Measurements from ENCODE around the gene SIRT7. TPM values are rescaled to one million over a fixed set of nuclear protein-coding genes. Genes with fewer than 3 reads are reported as not detected.

Gene SIRT7
- total RNA-seq, 6 experiments from 2014 or later, result 16.2 to 20.7 (median 18.5) TPM

GRCh38 chr17:81935709-81936084 is 17.7 kb upstream of the SIRT7 start:
- no peaks in the 10 kb centered on the region for H3K9me3 Mint-ChIP-seq

GRCh38 chr17:81934850-81935708 is 17.1 kb upstream of the SIRT7 start:
- Mint-ChIP-seq H3K27me3 (ENCODE audit: insufficient read depth) (no peaks in the 10 kb centered on the region; the same call in 1 of the 2 replicates), H3K36me3 (ENCODE audit: low read depth) (no peaks in the 10 kb centered on the region), H3K9me3 (no peaks in the 10 kb centered on the region), H3K4me1 (ENCODE audit: low read depth) (peaks cover 14% of the 10 kb centered on the region), H3K27ac (no peak overlapping the region), H3K4me3 (peak overlapping the region; percentile 90; the same call in 1 of the 2 replicates)
- TF ChIP-seq CTCF (IDR thresholded peaks at IDR 0.05), result no peak
- no peak for DNase-seq

More at GRCh38 chr17:81935709-81936084, 17.7 kb upstream of the SIRT7 start:
- Mint-ChIP-seq H3K27me3 (ENCODE audit: insufficient read depth) (no peaks in the 10 kb centered on the region; the same call in 1 of the 2 replicates), H3K36me3 (ENCODE audit: low read depth) (no peaks in the 10 kb centered on the region), H3K27ac (peak overlapping the region; percentile 25; the same call in 1 of the 2 replicates), H3K4me1 (ENCODE audit: low read depth) (peaks cover 14% of the 10 kb centered on the region), H3K4me3 (peak overlapping the region; percentile 90)
- no peak for DNase-seq
- no peak for TF ChIP-seq CTCF (IDR thresholded peaks at IDR 0.05)

DNA sequence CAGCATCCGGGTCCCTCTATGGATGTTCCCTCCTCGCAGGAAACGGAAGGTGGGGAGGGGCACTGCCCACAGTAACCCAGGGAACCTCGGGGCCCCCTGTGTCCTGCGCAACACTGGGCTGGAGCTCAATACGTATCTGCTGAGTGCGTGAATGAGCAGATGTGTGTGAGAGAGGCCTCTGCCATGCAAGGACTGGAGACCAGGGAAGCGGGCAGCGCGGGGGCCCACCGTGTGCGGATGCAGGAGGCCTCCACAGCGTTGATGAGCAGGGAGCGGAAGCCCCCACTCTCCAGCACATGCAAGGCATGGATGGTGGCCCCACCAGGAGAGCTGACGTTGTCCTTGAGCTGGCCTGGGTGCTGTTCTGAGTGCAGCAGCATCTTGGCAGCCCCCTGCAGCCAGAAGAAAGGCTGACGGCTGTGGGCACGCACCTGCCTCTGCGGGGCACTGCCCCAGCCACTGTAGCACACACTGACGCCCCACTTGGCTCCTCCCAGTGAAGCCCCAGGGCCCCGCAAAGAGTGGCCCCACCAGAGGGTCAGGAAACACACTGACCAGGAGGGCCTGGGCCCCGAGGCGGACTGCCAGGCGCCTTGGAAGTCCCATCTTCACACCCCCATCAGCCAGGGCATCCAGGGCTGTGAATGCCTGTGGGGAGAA is 16.3 kb upstream of the SIRT7 start:
- H3K4me3 Mint-ChIP-seq, result no peak overlapping the region
- no peaks in the 10 kb centered on the region for H3K9me3 Mint-ChIP-seq
- H3K27ac Mint-ChIP-seq, result no peak overlapping the region
- H3K4me1 Mint-ChIP-seq (ENCODE audit: low read depth), result peaks cover 14% of the 10 kb centered on the region
- H3K36me3 Mint-ChIP-seq (ENCODE audit: low read depth), result no peaks in the 10 kb centered on the region
- no peaks in the 10 kb centered on the region; the same call in 1 of the 2 replicates for H3K27me3 Mint-ChIP-seq (ENCODE audit: insufficient read depth)
- no peak for DNase-seq
- no peak for TF ChIP-seq CTCF (IDR thresholded peaks at IDR 0.05)

- no peak overlapping the region for H3K4me3 Mint-ChIP-seq
- no peaks in the 10 kb centered on the region for H3K36me3 Mint-ChIP-seq (ENCODE audit: low read depth)
Measured at GRCh38 chr17:81933178-81933699, 15.3 kb upstream of the SIRT7 start.

More at GRCh38 chr17:81933178-81933699, 15.3 kb upstream of the SIRT7 start:
- no peak for DNase-seq
- TF ChIP-seq CTCF (IDR thresholded peaks at IDR 0.05), result no peak
- Mint-ChIP-seq H3K27me3 (ENCODE audit: insufficient read depth) (no peaks in the 10 kb centered on the region; the same call in none of the 2 replicates), H3K4me1 (ENCODE audit: low read depth) (peaks cover 14% of the 10 kb centered on the region), H3K9me3 (no peaks in the 10 kb centered on the region), H3K27ac (no peak overlapping the region)
